Activated CD4-positive, alpha-beta T cell treated with anti-CD3 and anti-CD28 coated beads, Interleukin-2, amount 50 U/mL, for 16 hours (primary cell): ENCODE data around the gene FXR2.

Experiments
- DNase-seq: peaks from one replicate; pipeline ENCODE4 v3.0.0-alpha.2; 2020

FXR2 gene

DNA sequence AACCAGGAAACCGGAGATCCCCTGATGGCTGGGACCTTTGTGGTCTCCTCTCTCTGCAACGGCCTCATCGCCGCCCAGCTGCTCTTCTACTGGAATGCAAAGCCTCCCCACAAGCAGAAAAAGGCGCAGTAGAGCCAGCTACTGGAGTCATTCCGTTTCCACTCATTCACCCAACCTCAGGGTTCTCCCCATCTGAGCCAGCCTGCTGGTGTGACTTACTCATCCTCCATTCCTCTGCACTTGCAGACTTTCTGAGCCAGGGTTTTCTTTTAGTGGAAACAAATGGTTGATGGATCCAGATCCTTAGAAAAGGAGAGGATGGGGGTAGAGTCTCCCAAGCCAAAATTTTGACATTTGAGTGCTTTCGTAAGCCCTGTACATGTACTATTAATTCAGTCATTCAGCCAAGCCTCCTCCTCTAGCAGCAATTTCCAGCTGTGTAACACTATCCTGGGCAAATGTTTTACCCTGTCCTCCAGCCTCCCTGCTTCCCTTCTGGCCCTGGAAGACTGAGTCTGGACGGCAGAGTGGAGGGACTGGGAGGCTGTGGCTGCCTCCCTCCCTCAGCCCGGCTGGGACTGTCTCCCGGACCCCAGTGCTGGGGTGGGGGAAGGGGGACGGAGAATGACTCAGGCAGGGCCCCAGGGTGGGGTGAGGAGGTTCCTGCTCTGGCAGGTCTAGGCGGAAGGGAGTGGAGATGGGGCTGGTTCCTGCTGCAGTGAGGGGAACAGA, 27.1 kb downstream of the FXR2 start:
- DNase-seq: no peak

DNA sequence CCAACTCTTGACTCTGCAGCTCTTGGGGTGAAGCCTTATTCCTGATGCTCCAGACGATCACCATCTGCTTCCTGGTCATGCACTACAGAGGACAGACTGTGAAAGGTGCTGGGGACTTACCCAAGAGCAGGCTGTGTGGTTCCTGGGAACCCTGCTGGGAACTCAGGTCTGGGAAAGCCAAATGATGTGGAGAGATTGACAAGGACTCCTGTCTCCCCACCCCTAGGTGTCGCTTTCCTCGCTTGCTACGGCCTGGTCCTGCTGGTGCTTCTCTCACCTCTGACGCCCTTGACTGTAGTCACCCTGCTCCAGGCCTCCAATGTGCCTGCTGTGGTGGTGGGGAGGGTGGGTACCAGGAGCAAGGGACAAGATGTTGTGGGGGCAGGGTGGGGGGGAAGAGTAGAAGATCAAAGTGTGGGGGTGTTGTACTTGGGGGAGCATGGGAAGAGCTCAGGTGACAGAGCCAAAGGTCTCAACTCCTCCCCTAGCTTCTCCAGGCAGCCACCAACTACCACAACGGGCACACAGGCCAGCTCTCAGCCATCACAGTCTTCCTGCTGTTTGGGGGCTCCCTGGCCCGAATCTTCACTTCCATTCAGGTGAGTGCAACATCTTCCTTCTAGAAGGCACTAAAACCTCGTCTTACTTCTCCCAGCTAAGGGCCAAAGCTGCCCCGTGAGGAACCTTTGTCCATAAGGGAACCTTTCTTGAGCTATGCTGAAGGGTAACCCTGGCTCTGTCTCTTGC, 27.9 kb downstream of the FXR2 start:
- no peak for DNase-seq

DNA sequence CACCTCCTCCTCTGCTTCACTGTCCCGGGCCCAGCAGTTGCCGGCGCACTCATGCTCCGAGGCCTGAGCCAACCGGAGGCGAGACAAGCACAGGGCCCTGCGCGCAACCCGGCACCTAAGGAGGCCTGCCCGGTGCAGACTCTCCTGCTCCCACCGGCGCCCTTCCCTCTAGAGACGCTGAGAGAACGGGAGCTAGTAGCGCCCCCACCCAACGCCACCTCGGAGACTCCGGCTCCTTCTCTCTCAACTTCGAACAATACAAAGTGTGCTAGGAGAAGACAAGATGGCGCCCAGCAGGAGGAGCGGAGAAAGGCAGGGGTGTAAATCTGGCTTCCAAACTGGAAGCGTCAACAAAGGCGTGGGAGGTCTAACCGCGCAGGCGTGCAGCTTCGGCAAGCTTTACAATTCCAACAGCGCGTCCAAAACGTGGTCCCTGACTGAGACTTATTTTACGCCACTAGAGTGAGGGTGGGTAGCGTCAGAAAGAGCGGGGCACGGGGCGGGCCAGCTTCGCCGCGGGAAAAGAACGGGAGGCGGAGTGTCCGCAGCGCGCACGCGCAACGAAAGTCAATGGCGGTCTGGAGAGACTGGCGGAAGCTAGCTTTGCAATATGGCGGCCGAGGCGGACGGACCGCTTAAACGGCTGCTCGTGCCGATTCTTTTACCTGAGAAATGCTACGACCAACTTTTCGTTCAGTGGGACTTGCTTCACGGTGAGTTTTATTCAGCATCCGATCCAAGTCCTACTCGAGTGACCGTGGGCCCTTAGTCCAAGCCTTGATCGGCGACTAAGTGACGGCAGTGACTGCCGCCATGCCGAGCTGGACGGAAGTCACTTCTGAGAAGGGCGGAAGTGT, 31.2 kb downstream of the FXR2 start, which contains the start of gene MPDU1:
Gene MPDU1, plus strand, starts transcription at position 600 of the 857 bp plus-strand sequence. Its CDS starts 11 bp downstream, at position 611.
- DNase-seq: peak; percentile 97

DNA sequence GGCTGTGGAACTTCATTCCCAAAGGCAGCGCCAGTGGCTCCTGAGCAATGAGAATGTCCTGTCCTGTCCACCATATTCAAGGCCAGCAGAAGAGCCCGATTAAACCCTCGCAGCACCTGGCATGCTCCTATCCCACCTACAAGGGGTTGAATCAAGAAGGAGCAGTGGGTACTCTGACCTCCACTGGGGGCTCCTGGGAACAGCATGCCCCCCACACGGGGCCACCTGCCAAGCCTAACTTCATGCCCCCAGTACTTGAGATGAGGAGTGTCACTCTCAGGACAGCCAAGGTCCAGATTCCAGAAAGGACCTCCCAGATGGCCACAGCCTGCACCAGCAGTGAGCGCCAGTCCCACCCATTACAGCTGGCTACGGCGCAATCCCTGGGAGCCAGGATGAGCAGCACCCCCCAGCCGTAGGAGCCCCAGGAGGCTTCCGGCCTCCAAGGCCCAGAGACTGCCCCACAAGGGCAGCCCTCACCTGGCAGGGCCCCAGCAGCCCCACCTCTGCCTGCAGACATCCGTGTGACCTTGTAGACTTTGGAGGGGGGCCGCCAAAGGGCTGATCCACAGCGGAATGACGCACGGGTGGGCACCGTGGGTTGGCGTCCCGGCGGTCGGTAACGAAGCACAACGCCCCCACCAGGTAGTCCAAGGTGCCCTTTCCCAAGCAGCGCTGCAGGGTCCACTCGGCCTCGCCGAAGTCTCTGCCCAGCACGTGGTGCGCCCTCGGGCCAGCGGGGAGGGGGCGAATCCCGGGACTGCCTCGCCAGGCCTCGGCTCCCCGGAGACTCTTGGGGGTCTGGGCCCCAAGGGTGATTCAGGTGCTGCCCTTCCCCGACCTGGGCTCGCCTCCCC, 32.1 kb downstream of the FXR2 start:
- DNase-seq: no peak

DNA sequence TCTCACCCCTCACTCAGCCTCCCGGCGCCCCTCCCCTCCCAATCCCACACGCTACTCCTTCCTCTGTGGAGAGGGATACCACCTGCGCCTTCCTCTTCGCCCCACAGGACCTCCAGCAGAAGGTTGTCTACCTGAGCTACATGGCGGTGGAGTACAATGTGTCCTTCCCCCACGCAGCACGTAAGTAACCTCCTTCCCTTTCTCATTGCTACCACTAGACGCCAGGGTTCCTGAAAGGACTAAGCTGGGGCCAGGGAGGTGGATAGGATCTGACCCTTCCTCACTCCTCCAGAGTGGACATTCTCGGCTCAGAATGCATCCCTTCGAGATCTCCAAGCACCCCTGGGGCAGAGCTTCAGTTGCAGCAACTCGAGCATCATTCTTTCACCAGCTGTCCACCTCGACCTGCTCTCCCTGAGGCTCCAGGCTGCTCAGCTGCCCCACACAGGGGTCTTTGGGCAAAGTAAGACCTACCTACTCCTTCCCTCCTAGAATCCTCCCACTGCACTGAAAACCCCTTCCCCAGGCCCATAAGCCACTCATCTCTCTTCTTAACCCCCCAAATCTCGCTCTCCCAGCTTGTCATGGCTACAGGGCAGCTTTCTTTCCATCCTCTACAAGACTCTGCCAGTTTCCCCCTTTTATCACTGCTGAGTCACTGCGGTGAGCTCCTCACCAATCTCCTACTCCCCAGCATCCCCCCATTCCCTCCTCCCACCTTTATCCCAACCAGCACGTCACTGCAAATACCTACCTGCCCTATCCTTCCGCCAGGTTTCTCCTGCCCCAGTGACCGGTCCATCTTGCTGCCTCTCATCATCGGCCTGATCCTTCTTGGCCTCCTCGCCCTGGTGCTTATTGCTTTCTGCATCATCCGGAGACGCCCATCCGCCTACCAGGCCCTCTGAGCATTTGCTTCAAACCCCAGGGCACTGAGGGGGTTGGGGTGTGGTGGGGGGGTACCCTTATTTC, 33.8 kb downstream of the FXR2 start:
- DNase-seq: no peak

DNA sequence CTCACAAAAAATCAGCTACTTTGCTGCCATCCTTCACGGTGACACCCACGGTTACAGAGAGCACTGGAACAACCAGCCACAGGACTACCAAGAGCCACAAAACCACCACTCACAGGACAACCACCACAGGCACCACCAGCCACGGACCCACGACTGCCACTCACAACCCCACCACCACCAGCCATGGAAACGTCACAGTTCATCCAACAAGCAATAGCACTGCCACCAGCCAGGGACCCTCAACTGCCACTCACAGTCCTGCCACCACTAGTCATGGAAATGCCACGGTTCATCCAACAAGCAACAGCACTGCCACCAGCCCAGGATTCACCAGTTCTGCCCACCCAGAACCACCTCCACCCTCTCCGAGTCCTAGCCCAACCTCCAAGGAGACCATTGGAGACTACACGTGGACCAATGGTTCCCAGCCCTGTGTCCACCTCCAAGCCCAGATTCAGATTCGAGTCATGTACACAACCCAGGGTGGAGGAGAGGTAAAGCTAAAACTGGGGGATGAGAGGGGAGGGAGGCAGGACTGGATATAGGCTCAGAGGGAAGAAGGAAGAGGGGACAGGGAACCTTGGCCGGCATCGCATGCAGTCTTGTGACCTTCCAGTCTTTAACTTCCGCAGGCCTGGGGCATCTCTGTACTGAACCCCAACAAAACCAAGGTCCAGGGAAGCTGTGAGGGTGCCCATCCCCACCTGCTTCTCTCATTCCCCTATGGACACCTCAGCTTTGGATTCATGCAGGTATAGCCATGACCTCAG, 34.7 kb downstream of the FXR2 start:
- DNase-seq: no peak

DNA sequence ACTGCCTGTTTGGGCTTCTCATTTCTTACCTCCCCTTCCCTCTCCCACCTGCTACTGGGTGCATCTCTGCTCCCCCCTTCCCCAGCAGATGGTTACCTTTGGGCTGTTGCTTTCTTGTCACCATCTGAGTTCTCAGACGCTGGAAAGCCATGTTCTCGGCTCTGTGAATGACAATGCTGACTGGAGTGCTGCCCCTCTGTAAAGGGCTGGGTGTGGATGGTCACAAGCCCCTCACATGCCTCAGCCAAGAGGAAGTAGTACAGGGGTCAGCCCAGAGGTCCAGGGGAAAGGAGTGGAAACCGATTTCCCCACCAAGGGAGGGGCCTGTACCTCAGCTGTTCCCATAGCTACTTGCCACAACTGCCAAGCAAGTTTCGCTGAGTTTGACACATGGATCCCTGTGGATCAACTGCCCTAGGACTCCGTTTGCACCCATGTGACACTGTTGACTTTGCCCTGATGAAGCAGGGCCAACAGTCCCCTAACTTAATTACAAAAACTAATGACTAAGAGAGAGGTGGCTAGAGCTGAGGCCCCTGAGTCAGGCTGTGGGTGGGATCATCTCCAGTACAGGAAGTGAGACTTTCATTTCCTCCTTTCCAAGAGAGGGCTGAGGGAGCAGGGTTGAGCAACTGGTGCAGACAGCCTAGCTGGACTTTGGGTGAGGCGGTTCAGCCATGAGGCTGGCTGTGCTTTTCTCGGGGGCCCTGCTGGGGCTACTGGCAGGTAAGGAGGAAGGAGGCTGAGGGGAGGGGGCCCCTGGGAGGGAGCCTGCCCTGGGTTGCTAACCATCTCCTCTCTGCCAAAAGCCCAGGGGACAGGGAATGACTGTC, 35.5 kb downstream of the FXR2 start, which contains the start of gene CD68:
Gene CD68, plus strand, starts transcription at position 638 of the 833 bp plus-strand sequence. Its CDS starts 40 bp downstream, at position 678.
- DNase-seq: peak; percentile 90

DNA sequence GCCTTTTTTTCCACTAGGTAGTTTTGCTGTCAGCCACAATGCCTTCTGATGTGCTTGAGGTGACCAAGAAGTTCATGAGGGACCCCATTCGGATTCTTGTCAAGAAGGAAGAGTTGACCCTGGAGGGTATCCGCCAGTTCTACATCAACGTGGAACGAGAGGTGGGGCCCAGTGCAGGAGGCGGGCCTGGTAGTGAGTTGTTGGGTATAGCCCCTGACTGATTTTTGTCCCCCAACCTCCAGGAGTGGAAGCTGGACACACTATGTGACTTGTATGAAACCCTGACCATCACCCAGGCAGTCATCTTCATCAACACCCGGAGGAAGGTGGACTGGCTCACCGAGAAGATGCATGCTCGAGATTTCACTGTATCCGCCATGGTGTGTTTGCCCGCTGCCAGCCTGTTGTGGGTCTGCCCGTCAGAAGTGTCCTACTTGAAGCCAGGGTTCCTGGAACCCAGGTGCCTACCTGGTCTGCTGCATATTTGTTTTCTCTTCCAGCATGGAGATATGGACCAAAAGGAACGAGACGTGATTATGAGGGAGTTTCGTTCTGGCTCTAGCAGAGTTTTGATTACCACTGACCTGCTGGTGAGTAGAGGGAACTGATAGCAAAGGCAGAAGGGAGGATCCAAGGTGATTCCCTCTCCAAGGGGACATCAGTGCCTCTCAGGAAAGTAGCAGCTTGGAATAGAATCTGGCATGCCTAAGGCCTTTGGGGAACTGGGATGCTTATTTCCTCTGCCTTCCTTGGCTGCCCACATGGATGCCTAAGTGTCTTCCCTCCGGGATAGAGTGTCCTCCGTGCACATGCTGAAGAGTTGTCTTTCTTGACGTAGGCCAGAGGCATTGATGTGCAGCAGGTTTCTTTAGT, 37.1 kb downstream of the FXR2 start:
- DNase-seq: no peak

DNA sequence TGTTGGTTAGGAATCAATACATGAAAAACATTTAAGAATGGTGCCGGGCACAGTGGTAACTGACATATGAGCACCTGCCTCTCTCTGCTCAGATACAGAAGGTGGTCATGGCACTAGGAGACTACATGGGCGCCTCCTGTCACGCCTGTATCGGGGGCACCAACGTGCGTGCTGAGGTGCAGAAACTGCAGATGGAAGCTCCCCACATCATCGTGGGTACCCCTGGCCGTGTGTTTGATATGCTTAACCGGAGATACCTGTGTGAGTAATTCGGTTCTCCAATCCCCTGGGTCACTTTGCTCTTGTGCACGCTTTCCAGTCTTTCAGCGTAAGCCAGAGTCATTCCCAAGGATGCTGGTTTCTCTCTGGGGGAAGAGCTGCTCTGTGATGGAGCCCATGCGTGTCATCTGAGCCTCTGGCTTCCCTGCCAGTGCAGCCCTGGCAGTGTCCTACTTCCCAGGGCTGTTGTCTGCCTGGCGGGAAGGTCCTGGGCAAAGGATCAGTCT, 38.2 kb downstream of the FXR2 start:
- DNase-seq: no peak

DNA sequence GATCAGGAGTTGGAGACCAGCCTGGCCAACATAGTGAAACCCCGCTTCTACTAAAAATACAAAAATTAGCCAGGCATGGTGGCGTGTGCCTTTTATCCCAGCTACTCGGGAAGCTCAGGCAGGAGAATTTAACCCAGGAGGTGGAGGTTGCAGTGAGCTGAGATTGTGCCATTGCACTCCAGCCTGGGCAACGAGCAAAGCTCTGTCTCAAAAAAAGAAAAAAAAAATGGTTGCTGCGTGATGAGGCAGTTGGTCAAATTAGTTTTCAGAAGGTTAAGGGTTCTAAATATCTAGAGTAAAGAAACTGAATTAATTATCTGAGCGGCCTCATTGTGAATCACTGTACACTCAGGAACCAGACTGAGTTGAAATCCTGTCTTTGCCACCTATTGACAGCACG, 38.7 kb downstream of the FXR2 start:
- no peak for DNase-seq

DNA sequence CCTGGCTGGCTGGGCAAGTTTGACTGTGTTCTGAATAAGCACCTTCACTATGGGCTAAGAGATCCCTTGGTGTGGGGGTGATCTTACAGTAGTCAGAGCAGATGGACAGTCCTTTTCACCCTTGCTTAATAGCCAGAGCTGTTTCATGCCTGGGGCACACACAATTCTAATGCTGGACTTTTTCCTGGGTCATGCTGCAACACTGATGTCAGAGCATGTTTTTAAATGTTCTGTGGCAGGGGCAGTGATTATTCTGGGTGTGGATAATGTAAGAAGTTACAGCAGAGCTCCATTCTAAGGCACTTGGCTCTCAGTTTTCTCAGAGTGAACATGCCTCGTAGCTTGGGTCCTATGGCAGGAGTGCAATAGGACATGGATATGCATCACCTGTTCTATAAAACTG, 39.2 kb downstream of the FXR2 start:
- DNase-seq: no peak

DNA sequence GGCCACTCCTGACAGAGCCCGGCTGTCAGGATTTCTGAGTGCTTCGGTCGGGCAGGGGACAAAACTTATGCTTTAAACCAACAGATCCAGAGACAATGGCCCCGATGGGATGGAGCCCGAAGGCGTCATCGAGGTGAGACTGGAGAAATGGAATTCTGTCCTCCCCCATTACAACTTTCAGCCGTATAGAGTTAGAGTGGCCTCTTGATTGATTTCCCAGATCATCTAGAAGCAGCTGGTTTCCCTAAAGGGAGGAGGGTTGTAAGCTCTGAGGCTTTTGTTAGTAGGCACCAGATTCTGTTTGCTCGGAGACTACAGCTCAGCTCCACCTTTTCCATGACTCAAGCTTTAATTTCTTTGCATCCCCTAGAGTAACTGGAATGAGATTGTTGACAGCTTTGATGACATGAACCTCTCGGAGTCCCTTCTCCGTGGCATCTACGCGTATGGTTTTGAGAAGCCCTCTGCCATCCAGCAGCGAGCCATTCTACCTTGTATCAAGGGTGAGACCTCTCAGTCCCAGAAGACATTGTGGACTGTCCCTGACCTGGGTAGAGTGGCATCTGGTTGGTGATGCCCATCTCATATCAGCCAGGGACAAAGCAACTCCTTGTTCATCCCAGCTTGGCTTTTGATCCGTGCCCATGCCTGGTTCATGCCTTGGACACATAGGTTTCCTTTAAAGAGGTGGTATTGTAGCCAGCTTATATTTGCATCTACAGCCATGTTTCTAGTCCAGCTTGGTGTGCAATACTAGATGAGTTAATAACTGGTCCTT, 40.3 kb downstream of the FXR2 start:
- DNase-seq: no peak

DNA sequence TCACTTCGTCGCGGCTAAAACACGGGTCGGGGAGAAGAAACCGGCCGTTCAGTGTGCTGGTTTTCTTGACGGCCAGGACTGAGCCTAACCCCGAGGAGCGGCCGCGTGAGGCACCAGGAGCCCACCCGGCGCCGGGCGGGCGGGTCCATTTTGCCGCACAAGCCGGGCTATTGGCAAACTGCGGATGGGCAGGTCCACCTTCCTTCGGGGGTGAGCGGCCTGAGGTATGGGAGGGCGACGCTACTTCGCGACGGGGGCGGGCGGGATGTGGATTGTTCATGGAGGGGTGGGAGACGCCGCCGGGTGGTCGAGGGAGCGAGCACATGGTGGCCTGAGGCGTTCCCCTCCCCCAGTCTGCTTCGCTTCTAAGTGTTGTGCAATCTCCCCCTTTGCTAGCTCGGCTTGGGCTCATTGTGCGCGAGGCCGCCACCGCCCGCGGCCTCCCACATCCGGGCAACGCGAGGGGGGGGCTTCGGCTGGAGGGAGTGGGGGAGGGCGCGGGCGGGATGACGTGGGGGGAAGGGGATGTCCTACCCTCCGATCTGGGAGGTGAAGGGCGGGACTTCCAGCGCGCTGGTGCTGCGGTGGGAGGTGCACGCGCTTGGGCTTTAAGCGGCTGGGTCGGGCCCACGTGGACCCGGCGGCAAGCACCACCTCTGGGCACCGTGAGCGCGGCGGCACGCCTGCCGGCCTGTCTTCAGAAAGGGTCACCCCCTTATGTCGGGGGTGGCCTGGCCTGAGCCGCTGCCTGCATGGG, 41.2 kb downstream of the FXR2 start:
- DNase-seq: peak; percentile 94

DNA sequence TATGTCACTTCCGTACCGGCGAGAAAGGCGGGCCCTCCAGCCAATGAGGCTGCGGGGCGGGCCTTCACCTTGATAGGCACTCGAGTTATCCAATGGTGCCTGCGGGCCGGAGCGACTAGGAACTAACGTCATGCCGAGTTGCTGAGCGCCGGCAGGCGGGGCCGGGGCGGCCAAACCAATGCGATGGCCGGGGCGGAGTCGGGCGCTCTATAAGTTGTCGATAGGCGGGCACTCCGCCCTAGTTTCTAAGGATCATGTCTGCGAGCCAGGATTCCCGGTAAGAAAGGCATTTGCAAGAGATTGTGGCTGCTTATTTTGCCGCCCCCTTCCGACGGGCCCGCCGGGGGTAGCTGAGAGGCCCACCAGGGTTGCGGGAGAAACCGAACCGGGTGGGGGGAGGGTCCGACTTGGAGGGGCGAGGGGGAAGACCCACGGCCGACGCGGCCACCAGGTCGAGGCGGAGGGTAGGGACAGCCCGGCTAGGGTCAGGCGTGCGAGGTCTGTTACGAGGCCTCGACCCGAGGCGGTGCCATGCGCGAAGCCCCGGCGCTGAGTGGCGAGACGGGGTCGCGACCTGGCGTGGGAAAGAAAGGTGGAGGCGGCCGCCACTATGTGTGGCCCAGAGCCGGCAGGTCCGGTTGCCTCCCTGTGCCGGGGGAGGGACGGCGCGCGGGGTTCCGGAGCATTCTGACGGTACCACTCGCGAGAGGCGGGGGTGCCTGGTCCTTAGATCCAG, 41.9 kb downstream of the FXR2 start:
- peak; percentile 100 for DNase-seq

DNA sequence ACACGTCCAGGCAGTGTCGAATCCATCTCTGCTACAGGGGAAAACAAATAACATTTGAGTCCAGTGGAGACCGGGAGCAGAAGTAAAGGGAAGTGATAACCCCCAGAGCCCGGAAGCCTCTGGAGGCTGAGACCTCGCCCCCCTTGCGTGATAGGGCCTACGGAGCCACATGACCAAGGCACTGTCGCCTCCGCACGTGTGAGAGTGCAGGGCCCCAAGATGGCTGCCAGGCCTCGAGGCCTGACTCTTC, 42.4 kb downstream of the FXR2 start:
- DNase-seq: no peak

DNA sequence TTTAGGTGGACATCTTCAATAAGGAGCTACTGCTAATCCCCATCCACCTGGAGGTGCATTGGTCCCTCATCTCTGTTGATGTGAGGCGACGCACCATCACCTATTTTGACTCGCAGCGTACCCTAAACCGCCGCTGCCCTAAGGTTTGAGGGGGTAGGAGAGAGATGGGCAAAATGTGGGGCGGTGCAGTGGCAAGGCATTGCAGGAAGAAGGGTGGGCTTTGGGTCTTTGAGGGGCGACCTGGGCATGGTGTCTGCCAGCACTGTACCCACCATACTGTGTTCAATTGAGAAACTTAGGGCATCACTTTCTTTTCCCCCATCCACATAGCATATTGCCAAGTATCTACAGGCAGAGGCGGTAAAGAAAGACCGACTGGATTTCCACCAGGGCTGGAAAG, 44.3 kb downstream of the FXR2 start:
- no peak for DNase-seq
